HEK293 (cell line): ENCODE data around the gene NIPAL1.

ENCODE experiments used
- ATF2 ChIP-seq: fragments of 450-650 bp; formaldehyde crosslinking; IDR thresholded peaks from 2 replicates; pipeline ENCODE4 v1.5.1; 2016; ENCODE audit warnings: missing biosample characterization, missing genetic modification characterization, low read depth
- GLIS1 ChIP-seq: fragments of 450-650 bp; formaldehyde crosslinking; IDR thresholded peaks from 2 replicates; pipeline ENCODE4 v1.5.1; 2016; ENCODE audit warnings: missing biosample characterization, missing genetic modification characterization
- GLIS2 ChIP-seq: fragments of 450-650 bp; formaldehyde crosslinking; IDR thresholded peaks from 2 replicates; pipeline ENCODE4 v1.5.1; 2016; ENCODE audit warnings: missing biosample characterization, missing genetic modification characterization
- HIC1 ChIP-seq: fragments of 450-650 bp; formaldehyde crosslinking; IDR thresholded peaks from 2 replicates; pipeline ENCODE4 v1.5.1; 2016; ENCODE audit warnings: missing biosample characterization, missing genetic modification characterization
- PATZ1 ChIP-seq: fragments of 450-650 bp; formaldehyde crosslinking; IDR thresholded peaks from 2 replicates; pipeline ENCODE4 v1.5.1; 2016; ENCODE audit warnings: missing biosample characterization, missing genetic modification characterization
- REST ChIP-seq: fragments of 450-650 bp; formaldehyde crosslinking; IDR thresholded peaks from 2 replicates; pipeline ENCODE4 v1.5.1; 2016; ENCODE audit warnings: missing biosample characterization, missing genetic modification characterization
- SCRT2 ChIP-seq: fragments of 450-650 bp; formaldehyde crosslinking; IDR thresholded peaks from 2 replicates; pipeline ENCODE4 v1.5.1; 2016; ENCODE audit warnings: missing biosample characterization, missing genetic modification characterization
- SP3 ChIP-seq: fragments of 450-650 bp; formaldehyde crosslinking; IDR thresholded peaks from 2 replicates; pipeline ENCODE4 v1.5.1; 2016; ENCODE audit warnings: missing biosample characterization, missing genetic modification characterization
- TCF7L2 ChIP-seq: IDR thresholded peaks from 2 replicates; pipeline ENCODE4 v1.6.1; 2011; ENCODE audit warnings: low read depth, mild to moderate bottlenecking, inconsistent platforms, low read length, moderate library complexity, borderline replicate concordance
- YY1 ChIP-seq: fragments of 450-650 bp; formaldehyde crosslinking; IDR thresholded peaks from 2 replicates; pipeline ENCODE4 v1.5.1; 2018; ENCODE audit warnings: missing biosample characterization, missing genetic modification characterization
- ZBTB20 ChIP-seq: fragments of 450-650 bp; formaldehyde crosslinking; IDR thresholded peaks from 2 replicates; pipeline ENCODE4 v1.5.1; 2016; ENCODE audit warnings: missing biosample characterization, missing genetic modification characterization
- ZBTB48 ChIP-seq: fragments of 450-650 bp; formaldehyde crosslinking; IDR thresholded peaks from 2 replicates; pipeline ENCODE4 v1.5.1; 2016; ENCODE audit warnings: missing biosample characterization, missing genetic modification characterization
- ZBTB6 ChIP-seq: fragments of 450-650 bp; formaldehyde crosslinking; IDR thresholded peaks from 2 replicates; pipeline ENCODE4 v1.5.1; 2017; ENCODE audit warnings: missing biosample characterization, missing genetic modification characterization
- ZEB2 ChIP-seq: fragments of 450-650 bp; formaldehyde crosslinking; IDR thresholded peaks from 2 replicates; pipeline ENCODE4 v1.5.1; 2016; ENCODE audit warnings: missing biosample characterization, missing genetic modification characterization
- ZNF24 ChIP-seq: fragments of 450-650 bp; formaldehyde crosslinking; IDR thresholded peaks from 2 replicates; pipeline ENCODE4 v1.5.1; 2016; ENCODE audit warnings: missing biosample characterization, missing genetic modification characterization
- ZNF26 ChIP-seq: fragments of 450-650 bp; formaldehyde crosslinking; IDR thresholded peaks from 2 replicates; pipeline ENCODE4 v1.5.1; 2016; ENCODE audit warnings: missing biosample characterization, missing genetic modification characterization
- ZNF335 ChIP-seq: fragments of 450-650 bp; formaldehyde crosslinking; conservative IDR thresholded peaks from 2 replicates; pipeline ENCODE4 v1.5.1; 2016; ENCODE audit warnings: missing biosample characterization, missing genetic modification characterization
- ZNF354C ChIP-seq: fragments of 450-650 bp; formaldehyde crosslinking; IDR thresholded peaks from 2 replicates; pipeline ENCODE4 v1.5.1; 2016; ENCODE audit warnings: missing biosample characterization, missing genetic modification characterization, low read depth, borderline replicate concordance
- ZNF548 ChIP-seq: fragments of 450-650 bp; formaldehyde crosslinking; IDR thresholded peaks from 2 replicates; pipeline ENCODE4 v1.5.1; 2016; ENCODE audit warnings: missing biosample characterization, missing genetic modification characterization
- ZNF600 ChIP-seq: fragments of 450-650 bp; formaldehyde crosslinking; IDR thresholded peaks from 2 replicates; pipeline ENCODE4 v1.5.1; 2016; ENCODE audit warnings: missing biosample characterization, missing genetic modification characterization
- ZNF645 ChIP-seq: fragments of 450-650 bp; formaldehyde crosslinking; IDR thresholded peaks from 2 replicates; pipeline ENCODE4; 2016; ENCODE audit warnings: missing biosample characterization, missing genetic modification characterization
- ZNF660 ChIP-seq: fragments of 450-650 bp; IDR thresholded peaks from 2 replicates; pipeline ENCODE4 v1.5.1; 2018; ENCODE audit warnings: missing biosample characterization, mild to moderate bottlenecking, missing genetic modification characterization
- ZNF792 ChIP-seq: fragments of 450-650 bp; formaldehyde crosslinking; IDR thresholded peaks from 2 replicates; pipeline ENCODE4 v1.5.1; 2016; ENCODE audit warnings: missing biosample characterization, missing genetic modification characterization
- ZNF843 ChIP-seq: fragments of 450-650 bp; formaldehyde crosslinking; IDR thresholded peaks from 2 replicates; pipeline ENCODE4 v1.5.1; 2016; ENCODE audit warnings: missing biosample characterization, missing genetic modification characterization

NIPAL1 gene

GRCh38 chr4:48016141-48017107 is at the start of gene NIPAL1, which contains the start of gene CNGA1 (continued):
- TF ChIP-seq ZNF24 (tag by site-specific recombination) (peak; percentile 99), ZNF645 (tag by site-specific recombination) (no peak), ZNF335 (tag by site-specific recombination) (peak; percentile 72; the same call in 1 of the 2 replicates), SCRT2 (no peak; the same call in 1 of the 2 replicates), HIC1 (tag by site-specific recombination) (peak; percentile 41; the same call in 1 of the 2 replicates), TCF7L2 (no peak), ZBTB48 (tag by site-specific recombination) (peak; percentile 11; the same call in 1 of the 2 replicates), GLIS1 (tag by site-specific recombination) (0 out of 2 replicates have a peak, but pooled peaks have one; percentile 9), ATF2 (tag by site-specific recombination) (no peak), ZBTB20 (tag by site-specific recombination) (peak; percentile 84), ZEB2 (tag by site-specific recombination) (0 out of 2 replicates have a peak, but pooled peaks have one; percentile 46), YY1 (tag by site-specific recombination) (no peak), SP3 (tag by site-specific recombination) (peak; percentile 47), ZNF600 (tag by site-specific recombination) (no peak), GLIS2 (tag by site-specific recombination) (peak; percentile 73; the same call in 1 of the 2 replicates), PATZ1 (tag by site-specific recombination) (peak; percentile 86), ZNF26 (tag by site-specific recombination) (no peak), ZNF548 (tag by site-specific recombination) (no peak), REST (tag by site-specific recombination) (peak; percentile 34; the same call in 1 of the 2 replicates), ZNF354C (tag by site-specific recombination) (no peak), ZBTB6 (tag by site-specific recombination) (peak; percentile 51), ZNF660 (no peak), ZNF843 (tag by site-specific recombination) (no peak), ZNF792 (tag by site-specific recombination) (no peak)
